ENCODE data around the gene TBX10.
"Not testable (repeated sequence)": the region's sequence is repeated elsewhere in the genome, so short reads cannot be mapped to it uniquely, and the experiment has no call there.

Gene TBX10

GRCh38 chr11:67664696-67665540 is 25.4 kb upstream of the TBX10 start:
- no peak for DNase-seq (ENCODE audit: low read depth, low spot score)

- no peak for DNase-seq (ENCODE audit: low read depth, low spot score)
Measured at GRCh38 chr11:67664213-67664585, 24.6 kb upstream of the TBX10 start.

GRCh38 chr11:67663532-67664212 is 24.1 kb upstream of the TBX10 start:
- no peak for DNase-seq (ENCODE audit: low read depth, low spot score)

GRCh38 chr11:67662835-67663531 is 23.4 kb upstream of the TBX10 start:
- no peak for DNase-seq (ENCODE audit: low read depth, low spot score)

- DNase-seq (ENCODE audit: low read depth, low spot score), result no peak
Measured at GRCh38 chr11:67662142-67662834, 22.7 kb upstream of the TBX10 start.

GRCh38 chr11:67660752-67661151 is 21.2 kb upstream of the TBX10 start:
- DNase-seq (ENCODE audit: low read depth, low spot score), result not testable (repeated sequence)

DNA sequence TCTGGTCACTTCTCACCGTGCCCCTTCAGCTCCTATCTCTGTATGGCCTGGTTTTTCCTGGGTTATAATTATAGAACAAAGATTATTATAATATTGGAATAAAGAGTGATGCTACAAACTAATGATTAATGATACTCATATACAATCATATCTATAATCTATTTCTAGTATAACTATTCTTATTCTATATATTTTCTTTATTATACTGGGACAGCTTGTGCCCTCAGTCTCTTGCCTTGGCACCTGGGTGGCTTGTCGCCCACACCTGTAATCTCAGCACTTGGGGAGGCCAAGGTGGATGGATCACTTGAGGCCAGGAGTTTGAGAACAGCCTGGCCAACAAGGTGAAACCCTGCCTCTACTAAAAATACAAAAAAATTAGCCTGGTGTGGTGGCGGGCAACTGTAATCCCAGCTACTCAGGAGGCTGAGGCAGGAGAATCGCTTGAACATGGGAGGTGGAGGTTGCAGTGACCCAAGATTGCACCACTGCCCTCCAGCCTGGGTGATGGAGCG is 20.1 kb upstream of the TBX10 start:
- DNase-seq (ENCODE audit: low read depth, low spot score), result not testable (repeated sequence)

DNA sequence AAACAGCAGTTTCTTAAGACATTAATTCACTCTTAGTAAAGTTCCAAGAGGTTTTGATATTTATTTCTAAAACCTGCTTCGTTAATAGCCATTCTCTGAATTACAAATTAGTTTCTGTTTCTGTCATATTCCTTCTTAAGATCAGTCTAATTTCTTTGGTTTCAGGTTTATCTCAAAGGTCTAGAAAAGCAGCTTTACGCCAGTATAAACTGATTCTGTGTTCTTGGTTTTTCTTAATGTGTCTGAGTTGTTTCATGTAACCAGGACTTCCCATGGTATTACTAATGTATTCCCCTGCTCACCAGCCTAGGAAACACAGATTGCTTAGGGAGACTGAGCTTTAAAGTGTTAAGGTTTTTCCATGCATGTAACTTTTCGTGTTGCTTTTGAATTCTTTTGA is 17.7 kb upstream of the TBX10 start:
- DNase-seq (ENCODE audit: low read depth, low spot score), result no peak

DNA sequence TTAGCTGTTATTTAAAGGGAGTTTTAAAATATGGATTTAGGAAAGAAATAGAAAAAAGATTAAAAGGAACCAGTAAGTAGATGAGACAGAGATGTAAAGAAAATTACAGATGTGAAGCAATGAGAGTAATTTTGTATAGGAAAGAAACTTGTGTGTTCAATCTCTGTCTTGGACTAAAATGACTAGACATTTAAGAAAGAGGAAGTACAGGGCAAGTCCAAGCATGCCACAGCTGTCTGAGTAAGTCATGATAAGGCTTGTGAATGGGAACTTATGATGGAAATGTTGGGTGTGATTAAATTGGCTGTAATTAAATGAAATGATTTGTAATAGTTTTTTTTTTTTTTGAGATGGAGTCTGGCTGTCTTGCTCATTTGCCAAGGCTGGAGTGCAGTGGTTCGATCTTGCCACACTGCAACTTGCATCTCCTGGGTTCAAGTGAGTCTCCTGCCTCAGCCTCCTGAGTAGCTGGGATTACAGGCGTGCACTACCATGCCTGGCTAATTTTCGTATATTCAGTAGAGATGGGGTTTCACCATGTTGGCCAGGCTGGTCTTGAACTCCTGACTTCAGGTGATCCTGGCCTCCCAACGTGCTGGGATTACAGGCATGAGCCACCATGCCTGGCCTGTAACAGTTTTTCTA is 16.8 kb upstream of the TBX10 start:
- DNase-seq (ENCODE audit: low read depth, low spot score), result no peak

DNA sequence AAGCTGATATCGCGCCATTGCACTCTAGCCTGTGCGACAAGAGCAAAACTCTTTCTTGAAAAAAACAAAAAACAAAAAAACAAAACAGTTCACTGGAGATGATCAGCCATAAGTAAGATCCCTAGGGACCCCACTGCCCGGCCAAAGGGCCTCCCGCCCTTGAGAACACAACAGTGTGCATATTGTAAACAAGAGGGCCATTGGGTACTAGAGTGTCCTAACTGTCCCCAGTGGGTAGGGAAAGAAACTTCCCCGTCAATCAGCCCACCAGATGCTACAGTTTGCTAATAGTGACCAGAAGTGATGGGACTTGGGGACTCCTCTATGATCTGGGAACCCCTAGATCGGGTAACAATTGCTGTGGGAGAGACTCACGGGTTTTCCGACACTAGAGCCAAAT is 14.7 kb upstream of the TBX10 start:
- no peak for DNase-seq (ENCODE audit: low read depth, low spot score)

DNA sequence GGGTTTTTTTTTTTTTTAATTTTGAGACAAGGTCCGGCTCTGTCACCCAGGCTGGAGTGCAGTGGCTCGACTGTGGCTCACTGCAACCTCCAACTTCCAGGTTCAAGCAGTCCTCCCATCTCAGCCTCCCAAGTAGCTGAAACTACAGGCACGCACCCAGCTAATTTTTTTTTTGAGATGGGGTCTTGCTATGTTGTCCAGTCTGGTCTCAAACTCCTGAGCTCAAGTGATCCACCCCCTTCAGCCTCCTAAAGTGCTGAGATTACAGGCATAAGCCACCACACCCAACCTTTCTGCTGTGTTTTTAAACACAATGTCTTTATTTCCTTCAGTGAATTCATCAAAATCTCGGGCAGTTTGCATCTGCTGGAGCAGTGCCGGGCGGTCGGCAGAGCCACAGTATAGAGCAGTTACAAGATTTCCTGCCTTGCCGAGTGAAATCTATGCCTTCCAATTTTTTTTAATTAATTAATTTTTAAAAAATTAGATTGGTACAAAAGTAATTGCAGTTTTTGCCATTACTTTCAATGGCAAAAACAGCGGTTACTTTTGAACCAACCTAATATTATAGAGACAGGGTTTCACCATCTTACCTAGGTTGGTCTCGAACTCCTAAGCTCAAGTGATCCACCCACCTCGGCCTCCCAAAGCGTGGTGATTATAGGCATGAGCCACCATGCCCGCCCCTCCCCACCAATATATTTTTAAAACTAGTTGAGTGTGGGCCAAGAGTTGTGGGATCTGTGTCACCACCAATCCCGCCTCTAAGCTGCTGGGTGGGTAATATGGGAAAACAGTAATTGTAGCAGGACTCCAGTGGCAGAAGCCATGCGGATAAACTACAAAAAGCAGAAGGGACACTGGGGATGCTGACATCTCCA is 13.6 kb upstream of the TBX10 start:
- no peak for DNase-seq (ENCODE audit: low read depth, low spot score)

DNA sequence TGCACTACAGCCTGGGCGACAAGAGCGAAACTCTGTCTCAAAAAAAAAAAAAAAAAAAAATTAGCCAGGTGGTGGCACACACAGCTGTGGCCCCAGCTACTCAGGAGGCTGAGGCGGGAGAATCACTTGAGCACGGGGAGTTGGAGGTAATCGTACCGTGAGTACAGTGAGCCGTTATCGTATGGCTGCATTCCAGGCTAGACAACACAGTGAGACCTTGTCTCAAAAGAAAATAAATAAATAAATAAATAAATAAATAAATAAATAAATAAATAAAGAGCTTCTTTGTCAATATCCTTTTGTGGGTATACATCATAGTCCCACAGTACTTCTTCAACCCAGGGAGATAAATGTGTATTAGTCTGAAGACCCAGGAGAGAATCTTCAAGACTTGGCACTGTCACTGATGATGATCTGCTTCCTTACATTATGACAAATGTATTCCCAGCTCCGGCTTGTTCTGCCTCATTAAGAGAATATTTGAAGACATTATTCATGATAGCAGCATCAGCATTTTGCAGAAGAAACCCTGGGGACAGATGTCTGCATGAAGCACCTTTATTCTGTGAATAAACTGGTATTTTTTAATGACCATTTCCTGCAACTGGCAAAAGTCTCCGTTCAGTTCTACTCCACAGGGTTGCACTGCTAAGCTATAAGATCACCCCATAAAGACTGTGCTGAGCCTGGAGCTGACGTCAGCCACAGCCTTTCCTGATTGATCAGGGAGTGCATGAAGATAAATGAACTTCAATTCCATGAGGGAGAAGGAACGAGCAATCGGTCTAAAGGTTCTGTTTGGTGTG is 12.6 kb upstream of the TBX10 start:
- DNase-seq (ENCODE audit: low read depth, low spot score), result no peak

- DNase-seq (ENCODE audit: low read depth, low spot score), result no peak
Measured at GRCh38 chr11:67649634-67650510, 10.3 kb upstream of the TBX10 start.

DNA sequence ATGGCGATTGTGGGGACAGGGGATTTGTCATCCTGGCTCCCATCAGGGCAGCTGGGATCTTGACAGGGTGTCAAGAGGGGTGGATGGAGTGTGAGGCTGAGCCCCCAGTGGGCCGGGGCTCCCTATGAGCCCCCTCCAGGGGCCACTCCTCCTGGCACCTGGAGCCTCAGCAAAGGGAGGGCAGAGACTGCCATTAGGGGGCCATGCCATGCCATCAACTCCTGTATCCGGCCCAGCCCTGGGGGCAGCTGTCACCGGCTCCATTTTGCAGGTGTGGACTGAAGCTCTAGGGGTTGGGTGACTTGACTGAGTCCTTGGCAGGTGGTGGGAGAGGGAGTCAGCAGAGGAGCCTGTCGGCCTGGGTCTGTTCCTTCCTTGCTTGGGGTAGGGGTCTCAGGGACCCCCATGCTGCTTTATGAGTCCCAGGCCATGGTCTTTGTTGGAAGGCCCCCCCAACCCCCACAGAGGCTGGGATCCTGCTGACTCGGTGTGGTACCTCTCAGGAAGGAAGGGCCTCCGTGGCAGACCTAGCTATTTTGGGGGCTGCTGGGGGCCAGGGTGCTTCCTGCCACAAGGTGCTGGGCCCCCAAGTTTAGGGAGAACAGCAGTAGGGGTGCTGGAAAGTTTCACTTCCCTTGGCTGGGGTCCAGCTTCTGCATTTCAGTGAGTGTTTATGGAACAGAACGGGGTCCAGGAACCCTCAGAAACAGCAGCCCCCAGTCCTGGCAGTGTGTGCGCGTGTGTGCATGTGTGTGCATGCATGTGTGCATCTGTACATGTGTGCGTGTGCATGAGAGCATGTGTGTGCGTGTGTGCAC is 9.4 kb upstream of the TBX10 start:
- no peak for DNase-seq (ENCODE audit: low read depth, low spot score)

GRCh38 chr11:67648140-67648795 is 8.7 kb upstream of the TBX10 start:
- no peak for DNase-seq (ENCODE audit: low read depth, low spot score)

DNA sequence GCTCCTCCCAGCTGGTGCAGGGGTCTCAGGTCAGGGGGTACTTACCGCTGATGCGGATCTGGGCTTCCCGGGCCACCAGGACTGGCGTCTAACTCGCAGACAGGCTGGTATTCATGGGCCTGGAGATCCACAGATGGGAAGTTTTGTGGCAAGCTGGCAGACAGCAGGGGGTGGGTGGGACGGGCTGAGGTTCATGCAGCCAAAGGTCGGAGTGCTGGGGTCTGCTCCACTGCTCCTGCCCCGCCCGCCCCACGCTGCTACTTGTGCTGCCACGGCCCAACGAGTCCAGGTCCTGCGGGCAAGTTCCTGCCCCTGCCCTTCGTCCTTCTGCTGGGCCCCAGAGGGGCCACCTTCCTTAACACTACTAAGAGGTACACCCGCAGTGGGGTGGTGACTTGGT is 7.9 kb upstream of the TBX10 start:
- no peak for DNase-seq (ENCODE audit: low read depth, low spot score)
